ENCODE measurements around the gene LCORL.

- TF ChIP-seq CTCF (IDR thresholded peaks at IDR 0.05), result no peak
- no peak for TF ChIP-seq POLR2A (IDR thresholded peaks at IDR 0.05)
These were observed 35.7 kb downstream of the LCORL start for GRCh38 chr4:17985832-17986231.

All from Peyer's patch (tissue), 4 donors.